HEK293 (cell line): ENCODE data around the gene TLE3.

Experiments
- IKZF3 ChIP-seq: fragments of 450-650 bp; IDR thresholded peaks from 2 replicates; pipeline ENCODE4 v1.5.0; 2018; ENCODE audit warnings: missing biosample characterization, mild to moderate bottlenecking, missing genetic modification characterization, moderate library complexity
- KLF17 ChIP-seq: fragments of 450-650 bp; formaldehyde crosslinking; IDR thresholded peaks from 2 replicates; pipeline ENCODE4 v1.5.1; 2016; ENCODE audit warnings: missing biosample characterization, missing genetic modification characterization
- OVOL3 ChIP-seq: fragments of 450-650 bp; formaldehyde crosslinking; IDR thresholded peaks from 2 replicates; pipeline ENCODE4 v1.5.1; 2016; ENCODE audit warnings: missing biosample characterization, missing genetic modification characterization
- PRDM10 ChIP-seq: fragments of 450-650 bp; formaldehyde crosslinking; IDR thresholded peaks from 2 replicates; pipeline ENCODE4 v1.5.1; 2016; ENCODE audit warnings: missing biosample characterization, missing genetic modification characterization
- PRDM4 ChIP-seq: fragments of 450-650 bp; formaldehyde crosslinking; IDR thresholded peaks from 2 replicates; pipeline ENCODE4 v1.5.1; 2017; ENCODE audit warnings: missing biosample characterization, missing genetic modification characterization
- REPIN1 ChIP-seq: fragments of 450-650 bp; formaldehyde crosslinking; IDR thresholded peaks from 2 replicates; pipeline ENCODE4 v1.5.1; 2017; ENCODE audit warnings: missing biosample characterization, missing genetic modification characterization, low read depth
- SCRT1 ChIP-seq: fragments of 450-650 bp; formaldehyde crosslinking; IDR thresholded peaks from 2 replicates; pipeline ENCODE4 v1.5.1; 2016; ENCODE audit warnings: missing biosample characterization, missing genetic modification characterization, borderline replicate concordance
- SP2 ChIP-seq: fragments of 450-650 bp; formaldehyde crosslinking; IDR thresholded peaks from 2 replicates; pipeline ENCODE4 v1.5.1; 2016; ENCODE audit warnings: missing biosample characterization, missing genetic modification characterization
- SP7 ChIP-seq: fragments of 450-650 bp; formaldehyde crosslinking; IDR thresholded peaks from 2 replicates; pipeline ENCODE4 v1.5.1; 2016; ENCODE audit warnings: missing biosample characterization, missing genetic modification characterization
- ZBTB20 ChIP-seq: fragments of 450-650 bp; formaldehyde crosslinking; IDR thresholded peaks from 2 replicates; pipeline ENCODE4 v1.5.1; 2016; ENCODE audit warnings: missing biosample characterization, missing genetic modification characterization
- ZBTB26 ChIP-seq: fragments of 450-650 bp; formaldehyde crosslinking; optimal IDR thresholded peaks from 2 replicates; pipeline ENCODE3; 2016; ENCODE audit warnings: missing biosample characterization, mild to moderate bottlenecking, missing genetic modification characterization
- ZBTB44 ChIP-seq: fragments of 450-650 bp; IDR thresholded peaks from 2 replicates; pipeline ENCODE4 v1.5.1; 2018; ENCODE audit warnings: missing biosample characterization, mild to moderate bottlenecking, missing genetic modification characterization
- ZBTB7A ChIP-seq: fragments of 450-650 bp; formaldehyde crosslinking; IDR thresholded peaks from 2 replicates; pipeline ENCODE4 v1.5.1; 2016; ENCODE audit warnings: low read depth, missing biosample characterization, missing genetic modification characterization
- ZNF157 ChIP-seq: fragments of 450-650 bp; formaldehyde crosslinking; IDR thresholded peaks from 2 replicates; pipeline ENCODE4 v1.5.1; 2016; ENCODE audit warnings: missing biosample characterization, missing genetic modification characterization
- ZNF184 ChIP-seq: fragments of 450-650 bp; IDR thresholded peaks from 2 replicates; pipeline ENCODE4 v1.5.1; 2018; ENCODE audit warnings: missing biosample characterization, mild to moderate bottlenecking, missing genetic modification characterization
- ZNF19 ChIP-seq: fragments of 450-650 bp; formaldehyde crosslinking; IDR thresholded peaks from 2 replicates; pipeline ENCODE4; 2016; ENCODE audit warnings: missing biosample characterization, missing genetic modification characterization, low read depth
- ZNF266 ChIP-seq: fragments of 450-650 bp; formaldehyde crosslinking; IDR thresholded peaks from 2 replicates; pipeline ENCODE4 v1.5.1; 2016; ENCODE audit warnings: missing biosample characterization, missing genetic modification characterization, low read depth
- ZNF366 ChIP-seq: fragments of 450-650 bp; formaldehyde crosslinking; conservative IDR thresholded peaks from 2 replicates; pipeline ENCODE4 v1.5.1; 2016; ENCODE audit warnings: missing biosample characterization, missing genetic modification characterization
- ZNF548 ChIP-seq: fragments of 450-650 bp; formaldehyde crosslinking; IDR thresholded peaks from 2 replicates; pipeline ENCODE4 v1.5.1; 2016; ENCODE audit warnings: missing biosample characterization, missing genetic modification characterization
- ZNF549 ChIP-seq: fragments of 450-650 bp; IDR thresholded peaks from 2 replicates; pipeline ENCODE4 v1.5.1; 2018; ENCODE audit warnings: missing biosample characterization, missing genetic modification characterization, mild to moderate bottlenecking, inconsistent platforms, moderate library complexity
- ZNF560 ChIP-seq: fragments of 450-650 bp; formaldehyde crosslinking; IDR thresholded peaks from 2 replicates; pipeline ENCODE4 v1.5.1; 2017; ENCODE audit warnings: missing biosample characterization, missing genetic modification characterization, borderline replicate concordance
- ZNF639 ChIP-seq: fragments of 450-650 bp; formaldehyde crosslinking; IDR thresholded peaks from 2 replicates; pipeline ENCODE4 v1.5.1; 2016; ENCODE audit warnings: missing biosample characterization, missing genetic modification characterization
- ZNF658 ChIP-seq: fragments of 450-650 bp; formaldehyde crosslinking; IDR thresholded peaks from 2 replicates; pipeline ENCODE4; 2016; ENCODE audit warnings: missing biosample characterization, missing genetic modification characterization
- ZNF660 ChIP-seq: fragments of 450-650 bp; IDR thresholded peaks from 2 replicates; pipeline ENCODE4 v1.5.1; 2018; ENCODE audit warnings: missing biosample characterization, mild to moderate bottlenecking, missing genetic modification characterization
- ZNF677 ChIP-seq: fragments of 450-650 bp; IDR thresholded peaks from 2 replicates; pipeline ENCODE4 v1.5.0; 2018; ENCODE audit warnings: missing biosample characterization, mild to moderate bottlenecking, missing genetic modification characterization, moderate library complexity
- ZNF785 ChIP-seq: fragments of 450-650 bp; formaldehyde crosslinking; IDR thresholded peaks from 2 replicates; pipeline ENCODE4 v1.5.1; 2016; ENCODE audit warnings: missing biosample characterization, missing genetic modification characterization
- ZSCAN5A ChIP-seq: fragments of 450-650 bp; formaldehyde crosslinking; IDR thresholded peaks from 2 replicates; pipeline ENCODE4 v1.5.1; 2016; ENCODE audit warnings: missing biosample characterization, missing genetic modification characterization

Gene TLE3

GRCh38 chr15:70091726-70092463, 5.8 kb downstream of the TLE3 start (continued):
- peak; percentile 81 for TF ChIP-seq ZNF639 (tag by site-specific recombination)
- TF ChIP-seq ZNF366 (tag by site-specific recombination) = 0 out of 2 replicates have a peak, but pooled peaks have one; percentile 53
- TF ChIP-seq ZNF548 (tag by site-specific recombination) = no peak
- TF ChIP-seq SP7 (tag by site-specific recombination) = peak; percentile 99
- TF ChIP-seq SP2 (tag by site-specific recombination) = peak; percentile 48; the same call in 1 of the 2 replicates
- TF ChIP-seq KLF17 (tag by site-specific recombination) = peak; percentile 100
- no peak for TF ChIP-seq REPIN1 (tag by site-specific recombination)
- TF ChIP-seq PRDM4 (tag by site-specific recombination) = peak; percentile 56; the same call in 1 of the 2 replicates
- no peak for TF ChIP-seq ZNF660
- TF ChIP-seq ZNF560 (tag by site-specific recombination) = no peak
- no peak for TF ChIP-seq ZNF19 (tag by site-specific recombination)
- TF ChIP-seq SCRT1 (tag by site-specific recombination) = peak; percentile 87; the same call in 1 of the 2 replicates
- TF ChIP-seq ZSCAN5A (tag by site-specific recombination) = no peak
- TF ChIP-seq IKZF3 (tag by site-specific recombination) = no peak
- peak; percentile 91 for TF ChIP-seq ZBTB20 (tag by site-specific recombination)
- TF ChIP-seq ZBTB44 (tag by site-specific recombination) = peak; percentile 95
- no peak for TF ChIP-seq ZBTB7A
- TF ChIP-seq ZNF658 (tag by site-specific recombination) = no peak
- TF ChIP-seq ZNF549 (tag by site-specific recombination) = no peak
- TF ChIP-seq OVOL3 (tag by site-specific recombination) = peak; percentile 88; the same call in 1 of the 2 replicates
- TF ChIP-seq PRDM10 = peak; percentile 97
- TF ChIP-seq ZNF677 = no peak
- no peak for TF ChIP-seq ZNF266
- TF ChIP-seq ZBTB26 (tag by site-specific recombination) = no peak
- 0 out of 2 replicates have a peak, but pooled peaks have one; percentile 30 for TF ChIP-seq ZNF184 (tag by site-specific recombination)
- TF ChIP-seq ZNF157 = no peak
- no peak for TF ChIP-seq ZNF785 (tag by site-specific recombination)
